ENCODE data around the gene ZBTB9.
"Not testable (repeated sequence)": the region's sequence is repeated elsewhere in the genome, so short reads cannot be mapped to it uniquely, and the experiment has no call there.

ZBTB9 gene

DNA sequence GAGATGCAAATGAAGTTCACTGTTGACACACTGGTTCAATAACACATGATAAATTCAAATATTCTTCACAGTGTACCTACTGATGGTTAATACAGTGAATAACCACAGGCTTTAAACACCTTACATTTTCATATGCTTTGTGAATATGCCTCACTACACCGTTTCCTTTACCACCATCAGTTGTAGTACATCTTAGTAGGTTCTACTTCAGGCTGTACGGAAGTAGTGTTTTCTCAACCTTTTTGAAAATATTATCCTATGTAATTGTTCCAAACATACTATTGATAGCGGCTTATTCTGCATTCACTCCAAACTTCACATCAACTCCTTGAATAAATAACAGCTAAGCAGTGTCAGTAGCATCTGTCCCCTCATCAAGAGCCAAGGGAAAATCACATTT lies 15.3 kb downstream of the ZBTB9 start:
- DNase-seq = no peak

DNA sequence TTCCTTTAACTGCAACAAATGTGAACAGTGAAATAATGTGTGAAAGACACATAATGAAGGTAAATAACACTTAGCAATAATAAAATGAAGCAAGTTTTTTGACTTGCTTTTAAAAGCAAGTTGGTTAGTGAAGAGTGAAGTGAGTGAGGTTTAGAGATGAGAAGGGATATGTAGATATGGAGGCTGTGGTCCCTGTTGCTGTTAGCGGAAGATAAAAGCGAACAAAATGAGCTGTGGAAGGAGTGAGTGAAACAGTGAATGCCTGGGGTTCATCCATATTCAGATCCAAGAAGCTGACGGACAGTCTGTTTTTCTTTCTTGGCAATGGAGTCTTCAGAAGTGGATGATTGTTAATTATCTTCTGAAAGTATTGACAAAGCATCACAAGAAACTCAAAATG lies 23.5 kb downstream of the ZBTB9 start:
- no peak for DNase-seq

DNA sequence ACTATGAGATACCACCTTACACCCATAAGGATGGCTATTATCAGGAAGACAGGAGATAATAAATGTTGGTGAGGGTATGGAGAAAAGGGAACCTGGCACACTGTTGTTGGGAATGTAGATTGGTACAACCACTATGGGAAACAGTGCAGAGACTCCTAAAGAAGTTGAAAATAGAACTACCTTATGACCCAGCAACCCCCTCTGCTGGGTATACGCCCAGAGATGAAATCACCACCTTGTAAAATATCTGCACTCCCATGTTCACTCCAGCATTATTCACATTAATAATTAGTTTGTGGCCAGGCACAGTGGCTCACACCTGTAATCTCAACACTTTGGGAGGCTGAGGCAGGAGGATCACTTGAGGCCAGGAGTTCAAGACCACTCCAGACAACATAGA lies 26.8 kb downstream of the ZBTB9 start:
- no peak for DNase-seq

DNA sequence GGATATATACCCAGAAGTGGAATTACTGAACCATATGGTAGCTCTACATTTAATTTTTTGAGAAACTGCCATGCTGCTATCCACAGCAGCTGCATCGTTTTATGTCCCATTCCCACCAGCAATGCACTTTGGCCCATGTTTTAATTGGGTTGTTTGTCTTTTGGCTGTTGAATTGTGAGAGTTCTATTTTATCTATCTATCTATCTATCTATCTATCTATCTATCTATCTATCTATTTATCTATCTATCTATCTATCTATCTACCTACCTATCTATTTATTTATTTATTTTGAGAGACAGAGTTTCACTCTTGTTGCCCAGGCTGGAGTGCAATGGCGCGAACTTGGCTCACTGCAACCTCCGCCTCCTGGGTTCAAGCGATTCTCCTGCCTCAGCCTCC lies 28.2 kb downstream of the ZBTB9 start:
- not testable (repeated sequence) for DNase-seq

DNA sequence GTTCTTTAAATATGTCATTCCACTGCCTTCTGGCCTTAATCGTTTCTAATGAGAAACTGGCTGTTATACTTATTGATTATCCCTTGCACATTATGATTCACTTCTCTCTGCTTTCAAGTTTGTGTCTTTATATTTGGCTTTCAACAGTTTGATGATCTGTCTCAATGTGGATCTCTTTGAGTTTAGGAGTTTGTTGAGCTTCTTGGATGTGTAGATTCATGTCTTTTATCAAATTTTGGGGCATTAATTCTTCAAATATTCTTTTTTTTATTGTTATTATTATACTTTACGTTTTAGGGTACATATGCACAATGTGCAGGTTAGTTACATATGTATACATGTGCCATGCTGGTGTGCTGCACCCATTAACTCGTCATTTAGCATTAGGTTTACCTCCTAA lies 29.3 kb downstream of the ZBTB9 start:
- no peak for DNase-seq

DNA sequence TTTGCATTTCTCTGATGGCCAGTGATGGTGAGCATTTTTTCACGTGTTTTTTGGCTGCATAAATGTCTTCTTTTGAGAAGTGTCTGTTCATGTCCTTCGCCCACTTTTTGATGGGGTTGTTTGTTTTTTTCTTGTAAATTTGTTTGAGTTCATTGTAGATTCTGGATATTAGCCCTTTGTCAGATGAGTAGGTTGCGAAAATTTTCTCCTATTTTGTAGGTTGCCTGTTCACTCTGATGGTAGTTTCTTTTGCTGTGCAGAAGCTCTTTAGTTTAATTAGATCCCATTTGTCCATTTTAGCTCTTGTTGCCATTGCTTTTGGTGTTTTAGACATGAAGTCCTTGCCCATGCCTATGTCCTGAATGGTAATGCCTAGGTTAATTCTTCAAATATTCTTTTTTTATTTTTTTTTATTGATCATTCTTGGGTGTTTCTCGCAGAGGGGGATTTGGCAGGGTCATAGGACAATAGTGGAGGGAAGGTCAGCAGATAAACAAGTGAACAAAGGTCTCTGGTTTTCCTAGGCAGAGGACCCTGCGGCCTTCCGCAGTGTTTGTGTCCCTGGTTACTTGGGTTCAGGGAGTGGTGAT lies 30.4 kb downstream of the ZBTB9 start:
- not testable (repeated sequence) for DNase-seq

DNA sequence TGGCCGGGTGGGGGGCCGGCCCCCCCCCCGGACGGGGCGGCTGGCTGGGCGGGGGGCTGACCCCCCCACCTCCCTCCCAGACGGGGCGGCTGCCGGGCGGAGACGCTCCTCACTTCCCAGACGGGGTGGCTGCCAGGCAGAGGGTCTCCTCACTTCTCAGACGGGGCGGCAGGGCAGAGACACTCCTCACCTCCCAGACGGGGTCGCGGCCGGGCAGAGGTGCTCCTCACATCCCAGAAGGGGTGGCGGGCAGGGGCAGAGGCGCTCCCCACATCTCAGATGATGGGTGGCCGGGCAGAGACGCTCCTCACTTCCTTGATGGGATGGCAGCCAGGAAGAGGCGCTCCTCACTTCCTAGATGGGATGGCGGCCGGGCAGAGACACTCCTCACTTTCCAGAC lies 31.3 kb downstream of the ZBTB9 start:
- DNase-seq = not testable (repeated sequence)

DNA sequence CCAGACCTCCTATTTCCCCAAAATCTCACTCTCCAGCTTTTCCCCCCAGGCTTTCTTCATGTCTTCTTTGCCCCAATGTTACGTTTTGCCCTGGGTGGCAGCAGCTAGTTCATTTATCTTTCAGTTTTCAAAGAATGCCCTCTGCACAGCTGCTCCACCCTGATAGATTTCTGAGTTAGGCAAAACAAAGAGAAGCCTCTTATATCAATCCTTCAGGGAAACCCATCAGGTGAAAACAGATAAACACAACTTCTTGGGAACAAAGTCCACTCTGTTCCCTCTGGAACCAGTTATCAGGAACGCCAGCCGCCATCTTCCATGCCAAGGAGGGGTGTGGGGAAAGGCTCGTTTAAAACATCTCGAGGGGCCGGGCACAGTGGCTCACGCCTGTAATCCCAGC lies 34.0 kb downstream of the ZBTB9 start:
- no peak for DNase-seq

DNA sequence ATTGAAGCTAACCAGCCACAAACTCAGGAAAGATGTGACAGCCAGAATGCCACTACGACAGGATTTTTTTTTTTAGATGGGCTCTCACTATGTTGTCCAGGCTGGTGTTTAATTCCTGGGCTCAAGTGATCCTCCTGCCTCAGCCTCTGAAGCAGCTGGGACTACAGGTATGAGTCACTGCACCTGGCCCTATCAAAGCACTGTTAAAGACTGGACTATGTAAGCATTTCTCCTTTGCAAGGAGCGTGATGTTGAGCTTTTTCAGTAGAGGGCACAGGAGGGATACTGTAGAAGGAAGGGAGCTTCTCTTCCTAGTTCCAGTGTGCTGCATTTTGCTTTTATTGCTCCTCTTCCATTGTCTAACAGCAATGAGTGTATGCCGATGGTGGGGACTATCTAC lies 35.8 kb downstream of the ZBTB9 start:
- DNase-seq = no peak

DNA sequence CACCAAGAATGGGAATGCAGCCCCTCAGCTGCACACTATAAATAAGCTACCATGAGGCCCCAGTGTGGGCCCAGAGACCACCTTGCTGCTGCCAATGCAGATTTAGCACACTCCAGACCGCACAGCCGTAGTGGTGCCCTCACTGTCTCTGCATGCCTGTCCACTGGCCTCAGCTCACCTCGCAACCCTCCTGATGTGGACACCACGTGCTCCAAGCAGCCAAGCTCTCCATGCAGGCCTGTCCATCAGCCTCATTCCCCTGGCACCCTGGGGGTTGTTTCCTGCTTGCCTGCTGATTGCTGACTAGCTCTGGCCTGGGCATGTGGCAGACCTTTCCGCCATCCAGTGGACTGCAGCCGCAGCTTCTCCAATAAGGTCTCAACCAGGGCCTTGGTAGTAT lies 36.2 kb downstream of the ZBTB9 start:
- DNase-seq = no peak

DNA sequence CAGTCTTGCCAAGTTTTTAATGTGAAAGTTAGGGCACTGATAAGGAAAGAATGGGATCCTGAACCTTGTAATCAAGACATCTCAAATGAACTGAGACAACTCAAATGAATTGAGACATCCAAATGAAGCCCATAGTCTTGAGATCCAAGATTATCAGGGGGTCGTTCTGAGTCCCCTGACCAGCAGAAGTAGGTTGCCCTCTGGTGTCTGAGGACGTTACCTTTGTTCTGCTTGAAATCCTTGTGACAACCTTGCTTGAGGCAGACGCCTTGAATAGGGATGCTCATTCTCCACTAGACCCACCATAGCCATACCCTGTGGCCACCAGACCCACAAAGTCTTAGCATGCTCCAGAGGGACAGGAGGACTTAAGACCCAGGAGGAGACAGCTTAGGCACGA lies 37.7 kb downstream of the ZBTB9 start:
- DNase-seq = no peak

DNA sequence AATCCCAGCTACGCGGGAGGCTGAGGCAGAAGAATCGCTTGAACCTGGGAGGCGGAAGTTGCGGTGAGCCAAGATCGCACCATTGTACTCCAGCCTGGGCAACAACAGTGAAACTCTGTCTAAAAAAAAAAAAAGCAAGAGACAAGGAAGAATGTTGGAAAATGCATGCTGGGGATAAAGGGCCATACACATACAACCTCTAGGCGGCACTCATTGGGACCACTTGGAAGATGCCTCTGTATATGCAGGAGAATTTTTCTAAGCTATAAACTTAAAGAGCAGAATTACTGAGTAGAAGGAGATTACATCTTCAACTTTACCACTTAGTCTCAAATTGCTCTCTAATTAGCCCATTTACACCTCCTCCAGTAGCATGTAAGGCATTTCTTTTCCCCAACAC lies 42.8 kb downstream of the ZBTB9 start:
- DNase-seq = no peak

DNA sequence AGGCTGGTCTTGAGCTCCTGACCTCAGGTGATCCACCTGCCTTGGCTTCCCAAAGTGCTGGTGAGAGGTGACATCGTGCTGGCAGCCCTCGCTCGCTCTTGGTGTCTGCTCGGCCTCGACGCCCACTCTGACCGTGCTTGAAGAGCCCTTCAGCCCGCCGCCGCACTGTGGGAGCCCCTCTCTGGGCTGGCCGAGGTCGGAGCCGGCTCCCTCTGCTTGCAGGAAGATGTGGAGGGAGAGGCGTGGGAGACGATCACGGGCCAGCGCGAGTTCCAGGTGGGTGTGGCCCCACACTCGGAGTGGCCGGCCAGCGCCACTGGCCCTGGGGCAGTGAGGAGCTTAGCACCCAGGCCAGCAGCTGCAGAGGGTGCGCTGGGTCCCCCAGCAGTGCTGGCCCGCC lies 48.1 kb downstream of the ZBTB9 start:
- no peak for DNase-seq

DNA sequence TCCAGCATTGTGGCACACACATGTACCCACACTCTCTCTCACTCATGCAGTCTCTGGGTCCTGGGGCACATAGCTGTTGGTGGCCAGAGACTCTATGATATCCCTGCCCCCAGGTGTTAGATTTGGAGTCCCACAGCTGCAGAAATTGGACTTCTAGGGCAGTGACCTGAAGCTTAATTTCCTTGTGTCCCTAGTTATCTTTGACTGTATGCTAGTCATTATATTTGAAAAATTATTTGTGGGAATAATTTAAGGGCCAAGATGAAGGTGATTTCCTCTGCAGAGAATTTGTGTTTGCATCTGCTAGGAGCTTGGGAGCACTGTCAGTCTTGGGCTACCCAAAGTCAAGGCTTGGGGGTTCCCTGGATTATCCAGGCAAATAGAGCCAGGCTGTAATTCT lies 50.1 kb downstream of the ZBTB9 start:
- no peak for DNase-seq

DNA sequence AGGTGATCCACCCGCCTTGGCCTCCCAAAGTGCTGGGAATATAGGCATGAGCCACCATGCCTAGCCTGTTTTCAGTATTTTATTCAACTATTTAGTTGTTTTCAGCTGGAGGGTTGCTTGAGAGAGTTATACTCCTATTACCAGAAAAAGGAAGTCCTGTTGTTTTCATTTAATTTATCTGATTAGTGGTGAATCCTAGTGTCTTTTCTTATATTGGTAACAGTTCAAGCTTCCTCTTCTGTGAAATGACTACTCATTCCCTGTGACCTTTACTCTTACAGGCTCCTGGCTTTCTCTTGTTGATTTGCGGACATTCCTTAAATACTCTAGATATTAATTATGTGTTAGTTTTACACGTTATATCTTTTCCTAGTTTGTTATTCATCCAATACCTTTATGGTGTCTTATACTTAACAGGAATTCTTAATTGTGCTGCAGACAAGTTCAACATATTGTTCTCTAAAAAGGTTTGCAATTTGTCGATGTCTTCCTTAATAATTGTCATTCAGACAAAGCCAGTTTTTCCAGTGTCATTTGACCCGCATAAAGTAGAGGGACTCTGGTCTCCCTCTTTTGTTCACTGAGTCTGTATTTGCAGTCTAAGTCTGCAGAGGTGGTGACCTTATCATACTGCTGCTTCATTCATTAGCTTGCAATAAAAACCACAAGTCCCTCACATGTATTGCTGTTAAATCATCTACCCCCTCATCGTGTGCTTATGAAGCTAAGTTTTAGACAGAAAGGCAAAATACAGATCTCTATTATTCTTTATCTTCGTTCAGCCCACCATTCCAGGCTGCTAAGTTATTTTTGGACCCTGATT lies 51.4 kb downstream of the ZBTB9 start:
- no peak for DNase-seq

Data from NCI-H1436 (cell line).